ENCODE measurements around the gene BRMS1.

GRCh38 chr11:66393954-66394353 lies 49.0 kb upstream of the BRMS1 start:
- TF ChIP-seq, protein P1, sequence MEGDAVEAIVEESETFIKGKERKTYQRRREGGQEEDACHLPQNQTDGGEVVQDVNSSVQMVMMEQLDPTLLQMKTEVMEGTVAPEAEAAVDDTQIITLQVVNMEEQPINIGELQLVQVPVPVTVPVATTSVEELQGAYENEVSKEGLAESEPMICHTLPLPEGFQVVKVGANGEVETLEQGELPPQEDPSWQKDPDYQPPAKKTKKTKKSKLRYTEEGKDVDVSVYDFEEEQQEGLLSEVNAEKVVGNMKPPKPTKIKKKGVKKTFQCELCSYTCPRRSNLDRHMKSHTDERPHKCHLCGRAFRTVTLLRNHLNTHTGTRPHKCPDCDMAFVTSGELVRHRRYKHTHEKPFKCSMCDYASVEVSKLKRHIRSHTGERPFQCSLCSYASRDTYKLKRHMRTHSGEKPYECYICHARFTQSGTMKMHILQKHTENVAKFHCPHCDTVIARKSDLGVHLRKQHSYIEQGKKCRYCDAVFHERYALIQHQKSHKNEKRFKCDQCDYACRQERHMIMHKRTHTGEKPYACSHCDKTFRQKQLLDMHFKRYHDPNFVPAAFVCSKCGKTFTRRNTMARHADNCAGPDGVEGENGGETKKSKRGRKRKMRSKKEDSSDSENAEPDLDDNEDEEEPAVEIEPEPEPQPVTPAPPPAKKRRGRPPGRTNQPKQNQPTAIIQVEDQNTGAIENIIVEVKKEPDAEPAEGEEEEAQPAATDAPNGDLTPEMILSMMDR (conservative IDR thresholded peaks at IDR 0.05 in 1 of 2, IDR thresholded peaks at IDR 0.05 in 1 of 2; ENCODE audit: low read depth in 1 of 2, low read length in 2 of 2) = no peak
- TF ChIP-seq EZH2 (IDR thresholded peaks at IDR 0.05; ENCODE audit: low read length, missing control alignments) = no peak
